ENCODE measurements around the gene KCNA3. TPM values are rescaled to one million over a fixed set of nuclear protein-coding genes. Genes with fewer than 3 reads are reported as not detected.

KCNA3 gene
- total RNA-seq, 4 donors from 2014 or later = 2.9 to 22.4 (median 10.9) TPM

DNA sequence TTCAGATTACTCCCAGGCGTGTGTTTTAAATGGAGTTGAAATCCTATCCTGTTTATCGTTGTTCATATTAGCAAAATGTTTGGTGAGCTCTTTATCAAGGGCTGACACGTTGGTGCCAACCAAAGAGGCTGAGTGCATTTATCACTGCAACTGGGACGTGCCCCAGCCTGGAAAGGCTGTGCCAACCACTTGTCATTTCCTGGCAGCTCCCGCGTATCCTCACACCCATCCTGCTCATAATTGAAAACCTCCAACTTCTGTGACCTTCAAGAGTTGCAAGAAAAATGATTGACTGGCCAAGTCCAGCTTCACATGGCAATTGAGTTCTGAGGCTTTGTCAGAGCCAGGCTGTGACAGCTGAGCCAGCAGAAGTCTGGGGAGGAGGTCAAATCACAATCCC is 43.7 kb upstream of the KCNA3 start:
- TF ChIP-seq, protein P1, sequence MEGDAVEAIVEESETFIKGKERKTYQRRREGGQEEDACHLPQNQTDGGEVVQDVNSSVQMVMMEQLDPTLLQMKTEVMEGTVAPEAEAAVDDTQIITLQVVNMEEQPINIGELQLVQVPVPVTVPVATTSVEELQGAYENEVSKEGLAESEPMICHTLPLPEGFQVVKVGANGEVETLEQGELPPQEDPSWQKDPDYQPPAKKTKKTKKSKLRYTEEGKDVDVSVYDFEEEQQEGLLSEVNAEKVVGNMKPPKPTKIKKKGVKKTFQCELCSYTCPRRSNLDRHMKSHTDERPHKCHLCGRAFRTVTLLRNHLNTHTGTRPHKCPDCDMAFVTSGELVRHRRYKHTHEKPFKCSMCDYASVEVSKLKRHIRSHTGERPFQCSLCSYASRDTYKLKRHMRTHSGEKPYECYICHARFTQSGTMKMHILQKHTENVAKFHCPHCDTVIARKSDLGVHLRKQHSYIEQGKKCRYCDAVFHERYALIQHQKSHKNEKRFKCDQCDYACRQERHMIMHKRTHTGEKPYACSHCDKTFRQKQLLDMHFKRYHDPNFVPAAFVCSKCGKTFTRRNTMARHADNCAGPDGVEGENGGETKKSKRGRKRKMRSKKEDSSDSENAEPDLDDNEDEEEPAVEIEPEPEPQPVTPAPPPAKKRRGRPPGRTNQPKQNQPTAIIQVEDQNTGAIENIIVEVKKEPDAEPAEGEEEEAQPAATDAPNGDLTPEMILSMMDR (IDR thresholded peaks at IDR 0.05) = no peak
- no peak overlapping the region for H3K4me3 ChIP-seq
- DNase-seq = no peak
- in situ Hi-C loops (cut with MboI; ENCODE audit: low pct_ligation_motif_present in 1 of 4, low pct_unique_long_range_greater_than_20kb in 1 of 4, low sequenced_read_pairs in 3 of 4) = no loop called here
- 65 to 79% methylated on average over 6 of the region's 6 CpGs for WGBS, 2 donors (ENCODE audit: low coverage in 1 of 2)
- no peaks in the 10 kb centered on the region for H3K36me3 ChIP-seq
- no peaks in the 10 kb centered on the region for H3K27me3 ChIP-seq
- H3K4me1 ChIP-seq = no peaks in the 10 kb centered on the region
- intact Hi-C loops (cut with DNase I; ENCODE audit: low total_unique reads) = no loop called here
- H3K9me3 ChIP-seq = no peaks in the 10 kb centered on the region
- H3K27ac ChIP-seq = no peak overlapping the region

DNA sequence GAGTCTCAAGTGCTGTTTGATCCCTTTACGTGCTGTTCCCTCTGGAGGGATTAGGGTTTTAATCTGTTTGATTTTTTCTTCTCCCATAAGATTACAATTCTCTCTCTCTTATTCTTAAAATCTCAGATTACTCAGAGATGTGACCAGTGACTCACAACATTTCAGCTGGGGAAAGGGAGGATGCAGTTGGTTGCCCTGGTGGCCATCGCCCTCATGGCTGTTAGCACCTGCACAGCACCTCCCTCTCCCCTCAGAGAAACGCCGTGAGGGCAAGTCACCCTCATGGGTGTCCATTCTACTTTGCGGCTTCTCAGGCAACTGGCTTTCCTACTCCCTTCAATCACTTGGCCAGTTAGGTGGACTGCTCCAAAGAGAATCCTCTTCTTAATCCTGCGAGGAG is 42.4 kb upstream of the KCNA3 start:
- in situ Hi-C loops (cut with MboI; ENCODE audit: low pct_ligation_motif_present in 1 of 4, low pct_unique_long_range_greater_than_20kb in 1 of 4, low sequenced_read_pairs in 3 of 4) = no loop called here
- Histone ChIP-seq H3K36me3 (no peaks in the 10 kb centered on the region), H3K27me3 (no peaks in the 10 kb centered on the region), H3K4me3 (no peak overlapping the region), H3K9me3 (no peaks in the 10 kb centered on the region), H3K4me1 (no peaks in the 10 kb centered on the region), H3K27ac (no peak overlapping the region)
- DNase-seq = no peak
- WGBS, 2 donors (ENCODE audit: low coverage in 1 of 2) = 82 to 86% methylated on average over 1 to 6 of the region's 6 CpGs
- TF ChIP-seq, protein P1 (IDR thresholded peaks at IDR 0.05) = no peak
- no peak for TF ChIP-seq EP300 (IDR thresholded peaks at IDR 0.05; ENCODE audit: low read depth)
- TF ChIP-seq POLR2AphosphoS5 (IDR thresholded peaks at IDR 0.05) = no peak
- no peak for TF ChIP-seq POLR2A (IDR thresholded peaks at IDR 0.05)
- intact Hi-C loops (cut with DNase I; ENCODE audit: low total_unique reads) = no loop called here

DNA sequence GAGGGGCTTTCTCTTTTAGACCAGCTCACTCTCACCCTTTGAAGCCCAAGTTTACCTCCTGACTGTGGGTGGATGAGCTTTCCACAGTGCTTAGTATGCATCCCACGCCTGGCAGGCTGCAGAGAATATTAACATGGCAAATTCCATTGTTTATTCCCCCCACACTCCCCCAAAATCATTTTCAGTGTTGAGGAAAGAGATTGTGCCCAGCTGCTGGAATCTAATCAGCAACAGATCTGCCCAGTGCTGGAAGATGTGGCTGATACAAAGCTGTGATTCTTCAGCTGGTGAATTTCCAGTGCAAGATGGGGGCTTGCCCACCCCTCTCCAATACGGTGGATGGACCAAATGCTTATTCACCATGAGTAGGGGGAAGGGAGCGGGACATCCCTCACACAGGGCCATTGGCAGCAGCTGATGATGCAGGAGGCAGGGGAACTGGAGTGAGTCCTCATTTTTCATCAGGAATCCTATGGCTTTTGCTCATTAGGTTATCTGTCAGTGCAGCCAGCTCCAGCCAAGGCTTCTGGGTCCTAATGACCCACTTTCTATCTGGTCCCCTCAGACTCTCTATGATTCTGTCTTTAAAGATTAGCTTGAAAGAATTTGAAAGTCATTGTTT is 39.7 kb upstream of the KCNA3 start:
- no peaks in the 10 kb centered on the region for H3K27me3 ChIP-seq
- TF ChIP-seq, protein P1 (IDR thresholded peaks at IDR 0.05) = no peak
- TF ChIP-seq POLR2A (IDR thresholded peaks at IDR 0.05) = no peak
- TF ChIP-seq EP300 (IDR thresholded peaks at IDR 0.05; ENCODE audit: low read depth) = no peak
- TF ChIP-seq POLR2AphosphoS5 (IDR thresholded peaks at IDR 0.05) = no peak
- no peaks in the 10 kb centered on the region for H3K4me1 ChIP-seq
- intact Hi-C loops (cut with DNase I; ENCODE audit: low total_unique reads) = no loop called here
- in situ Hi-C loops (cut with MboI; ENCODE audit: low pct_ligation_motif_present in 1 of 4, low pct_unique_long_range_greater_than_20kb in 1 of 4, low sequenced_read_pairs in 3 of 4) = no loop called here
- no peaks in the 10 kb centered on the region for H3K9me3 ChIP-seq
- WGBS, 2 donors (ENCODE audit: low coverage in 1 of 2) = 41 to 75% methylated on average over 1 to 3 of the region's 3 CpGs
- no peaks in the 10 kb centered on the region for H3K36me3 ChIP-seq
- no peak for DNase-seq
- H3K4me3 ChIP-seq = no peak overlapping the region
- no peak overlapping the region for H3K27ac ChIP-seq

DNA sequence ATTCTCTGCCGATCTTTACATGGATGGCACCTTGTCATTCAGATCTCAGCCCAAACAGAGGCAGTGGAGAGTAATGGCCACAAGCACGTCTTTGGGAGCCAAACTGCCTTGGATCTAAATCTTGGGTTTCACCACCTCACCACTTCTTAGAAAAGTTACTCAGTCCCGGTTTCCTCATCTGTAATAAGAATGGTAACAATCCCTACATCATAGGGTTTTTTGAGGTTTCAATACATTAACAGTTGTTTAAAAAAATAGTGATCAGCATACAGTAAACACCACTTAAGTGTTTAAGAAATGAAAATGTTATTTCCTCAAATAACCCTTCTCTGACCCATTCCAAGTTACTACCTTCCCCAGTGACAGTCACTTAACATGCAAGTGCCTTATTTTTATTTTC is 38.5 kb upstream of the KCNA3 start:
- in situ Hi-C loops (cut with MboI; ENCODE audit: low pct_ligation_motif_present in 1 of 4, low pct_unique_long_range_greater_than_20kb in 1 of 4, low sequenced_read_pairs in 3 of 4) = no loop called here
- intact Hi-C loops (cut with DNase I; ENCODE audit: low total_unique reads) = no loop called here
- Histone ChIP-seq H3K27me3 (no peaks in the 10 kb centered on the region), H3K36me3 (no peaks in the 10 kb centered on the region), H3K4me1 (no peaks in the 10 kb centered on the region), H3K9me3 (no peaks in the 10 kb centered on the region), H3K27ac (no peak overlapping the region), H3K4me3 (no peak overlapping the region)
- WGBS, 2 donors (ENCODE audit: low coverage in 1 of 2) = 56 to 77% methylated on average over 2 to 3 of the region's 3 CpGs
- TF ChIP-seq EP300 (IDR thresholded peaks at IDR 0.05; ENCODE audit: low read depth) = no peak
- TF ChIP-seq, protein P1 (IDR thresholded peaks at IDR 0.05) = no peak
- no peak for TF ChIP-seq POLR2AphosphoS5 (IDR thresholded peaks at IDR 0.05)
- TF ChIP-seq POLR2A (IDR thresholded peaks at IDR 0.05) = no peak
- DNase-seq = no peak

All from transverse colon (tissue), 4 donors.